ENCODE measurements around the gene NUDT8.

The NUDT8 gene, protein sequence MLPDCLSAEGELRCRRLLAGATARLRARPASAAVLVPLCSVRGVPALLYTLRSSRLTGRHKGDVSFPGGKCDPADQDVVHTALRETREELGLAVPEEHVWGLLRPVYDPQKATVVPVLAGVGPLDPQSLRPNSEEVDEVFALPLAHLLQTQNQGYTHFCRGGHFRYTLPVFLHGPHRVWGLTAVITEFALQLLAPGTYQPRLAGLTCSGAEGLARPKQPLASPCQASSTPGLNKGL

DNA sequence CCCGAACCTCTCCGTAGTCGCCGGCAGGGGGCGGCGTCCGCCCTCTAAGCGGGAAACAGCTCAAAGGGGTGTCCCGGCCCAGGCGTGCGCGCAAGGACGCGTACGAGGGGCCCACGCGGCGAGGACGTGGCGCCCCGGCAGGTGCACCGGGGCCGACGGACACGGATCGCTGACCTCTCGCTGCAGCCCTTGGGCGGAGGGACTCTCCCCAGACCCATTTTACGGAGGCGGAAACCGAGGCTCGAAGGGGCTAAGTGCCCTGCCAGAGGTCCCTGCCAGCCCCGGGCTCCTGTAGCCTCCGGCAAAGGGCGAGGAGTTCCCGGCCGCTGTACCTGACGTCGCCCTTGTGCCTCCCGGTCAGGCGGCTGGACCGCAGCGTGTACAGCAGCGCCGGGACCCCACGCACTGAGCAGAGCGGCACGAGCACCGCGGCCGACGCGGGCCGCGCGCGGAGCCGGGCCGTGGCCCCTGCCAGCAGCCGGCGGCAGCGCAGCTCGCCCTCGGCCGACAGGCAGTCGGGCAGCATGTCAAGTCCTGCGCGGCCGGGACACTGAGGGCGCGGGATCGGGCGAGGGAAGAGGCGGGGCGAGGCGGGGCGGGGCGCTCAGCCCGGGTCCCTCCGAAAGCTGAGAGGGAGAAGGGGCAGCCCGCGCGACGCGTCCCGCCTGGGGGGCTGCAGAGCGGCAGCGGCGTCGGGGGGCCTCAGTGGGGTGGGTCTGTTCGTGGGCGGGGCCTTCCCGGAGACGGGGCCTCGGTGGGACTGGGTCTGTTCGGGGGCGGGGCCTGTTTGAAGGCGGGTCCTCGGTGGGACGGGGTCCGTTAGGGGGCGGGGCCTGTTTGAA is at the start of gene NUDT8:
NUDT8 (minus strand) TSS at position 552 of the 842 bp plus-strand sequence; CDS start at position 526, 26 bp downstream.
- TF ChIP-seq, protein P1, sequence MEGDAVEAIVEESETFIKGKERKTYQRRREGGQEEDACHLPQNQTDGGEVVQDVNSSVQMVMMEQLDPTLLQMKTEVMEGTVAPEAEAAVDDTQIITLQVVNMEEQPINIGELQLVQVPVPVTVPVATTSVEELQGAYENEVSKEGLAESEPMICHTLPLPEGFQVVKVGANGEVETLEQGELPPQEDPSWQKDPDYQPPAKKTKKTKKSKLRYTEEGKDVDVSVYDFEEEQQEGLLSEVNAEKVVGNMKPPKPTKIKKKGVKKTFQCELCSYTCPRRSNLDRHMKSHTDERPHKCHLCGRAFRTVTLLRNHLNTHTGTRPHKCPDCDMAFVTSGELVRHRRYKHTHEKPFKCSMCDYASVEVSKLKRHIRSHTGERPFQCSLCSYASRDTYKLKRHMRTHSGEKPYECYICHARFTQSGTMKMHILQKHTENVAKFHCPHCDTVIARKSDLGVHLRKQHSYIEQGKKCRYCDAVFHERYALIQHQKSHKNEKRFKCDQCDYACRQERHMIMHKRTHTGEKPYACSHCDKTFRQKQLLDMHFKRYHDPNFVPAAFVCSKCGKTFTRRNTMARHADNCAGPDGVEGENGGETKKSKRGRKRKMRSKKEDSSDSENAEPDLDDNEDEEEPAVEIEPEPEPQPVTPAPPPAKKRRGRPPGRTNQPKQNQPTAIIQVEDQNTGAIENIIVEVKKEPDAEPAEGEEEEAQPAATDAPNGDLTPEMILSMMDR (IDR thresholded peaks at IDR 0.05; ENCODE audit: insufficient read depth, low read depth, low read length, missing control alignments), result peak; percentile 72
- peak; percentile 85 for DNase-seq (ENCODE audit: low read depth)
- peak within 1 kb of the TSS; percentile 57 for H3K4me3 ChIP-seq (ENCODE audit: low read length)

DNA sequence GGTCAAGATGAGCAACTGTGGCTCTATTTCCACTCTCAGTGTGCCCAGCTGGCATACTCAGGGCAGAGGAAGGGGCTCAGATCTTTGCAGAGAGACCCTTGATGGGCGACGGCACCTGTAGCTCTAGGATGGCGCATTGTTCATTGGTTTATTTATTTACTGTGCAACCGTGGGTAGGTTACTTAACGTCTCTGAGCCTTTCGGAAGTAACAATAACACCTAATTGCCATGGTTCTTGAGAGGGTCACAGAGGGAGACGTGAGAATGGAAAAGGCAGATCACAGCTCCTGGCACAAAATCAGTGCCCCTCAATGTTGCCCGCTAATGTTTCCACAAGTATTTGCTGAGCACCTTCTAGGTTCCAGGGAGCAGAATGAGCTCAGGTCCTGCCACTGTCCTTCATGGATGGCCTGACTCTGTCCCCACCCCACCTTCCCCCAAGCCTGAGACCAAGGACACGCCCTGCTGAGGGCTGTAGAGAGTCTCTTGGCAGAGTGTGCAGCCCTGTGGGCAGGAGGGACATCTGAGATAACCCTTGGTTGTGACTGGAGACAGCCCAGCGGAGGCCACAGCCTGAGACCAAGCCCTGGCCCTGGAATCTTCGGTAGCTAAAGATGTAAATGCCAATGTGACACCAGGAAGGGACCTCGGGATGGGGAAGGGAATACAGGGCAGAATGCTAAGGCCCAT is 45.5 kb upstream of the NUDT8 start:
- H3K4me3 ChIP-seq (ENCODE audit: low read length), result no peak overlapping the region
- DNase-seq (ENCODE audit: low read depth), result no peak
- TF ChIP-seq, protein P1 (IDR thresholded peaks at IDR 0.05; ENCODE audit: insufficient read depth, low read depth, low read length, missing control alignments), result no peak

DNA sequence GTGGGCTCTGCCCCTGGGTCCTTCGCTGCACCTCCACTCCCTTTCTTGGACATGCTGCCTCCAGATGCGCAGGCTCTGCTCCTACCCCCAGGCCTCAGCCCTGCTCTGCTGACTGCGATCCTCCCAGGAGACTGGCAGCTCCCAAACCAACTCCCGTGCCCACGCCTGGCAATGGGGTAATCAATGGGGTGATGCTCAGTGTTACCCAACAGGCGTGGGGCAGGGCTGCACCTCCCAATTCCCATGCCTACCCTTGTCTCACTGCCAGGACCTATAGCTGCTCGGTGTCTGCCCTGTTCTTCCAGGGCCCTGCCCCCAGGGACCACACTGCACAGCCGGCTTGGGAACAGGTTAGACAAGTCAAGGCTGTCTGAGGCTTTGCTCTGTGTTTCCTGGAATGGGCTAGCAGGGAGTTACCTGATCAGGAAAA is 44.7 kb upstream of the NUDT8 start, which contains the start of gene ALDH3B2:
ALDH3B2 (minus strand) TSS at position 182 of the 430 bp plus-strand sequence. CDS start 7,688 bp downstream, outside the sequence.
- peak; percentile 97 for DNase-seq (ENCODE audit: low read depth)
- TF ChIP-seq, protein P1 (IDR thresholded peaks at IDR 0.05; ENCODE audit: insufficient read depth, low read depth, low read length, missing control alignments), result no peak

DNA sequence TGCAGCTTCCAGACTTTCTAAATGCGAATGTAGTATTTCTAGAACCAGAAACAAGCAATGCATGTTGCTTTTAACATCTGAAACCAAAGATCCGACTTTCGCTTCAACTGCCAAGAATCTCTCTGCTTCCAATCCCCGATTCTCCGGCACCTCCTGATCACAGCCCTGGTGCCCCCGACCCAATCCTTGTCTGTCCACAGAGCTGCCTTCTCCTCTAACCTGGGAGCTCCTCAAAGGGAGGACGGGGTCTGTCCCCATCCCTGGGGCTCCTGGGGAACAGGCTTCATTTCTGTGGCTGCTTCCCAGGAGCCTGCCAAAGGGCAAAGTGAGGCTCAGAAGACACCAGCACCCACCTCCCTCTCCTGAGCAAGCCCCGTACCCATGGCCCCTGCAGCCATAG is 44.2 kb upstream of the NUDT8 start:
- no peak for DNase-seq (ENCODE audit: low read depth)
- H3K4me3 ChIP-seq (ENCODE audit: low read length), result peak overlapping the region; percentile 59
- TF ChIP-seq, protein P1 (IDR thresholded peaks at IDR 0.05; ENCODE audit: insufficient read depth, low read depth, low read length, missing control alignments), result no peak

More for the DNA sequence above, 44.7 kb upstream of the NUDT8 start, which contains the start of gene ALDH3B2:
- peak within 1 kb of the TSS; percentile 59 for H3K4me3 ChIP-seq (ENCODE audit: low read length)

DNA sequence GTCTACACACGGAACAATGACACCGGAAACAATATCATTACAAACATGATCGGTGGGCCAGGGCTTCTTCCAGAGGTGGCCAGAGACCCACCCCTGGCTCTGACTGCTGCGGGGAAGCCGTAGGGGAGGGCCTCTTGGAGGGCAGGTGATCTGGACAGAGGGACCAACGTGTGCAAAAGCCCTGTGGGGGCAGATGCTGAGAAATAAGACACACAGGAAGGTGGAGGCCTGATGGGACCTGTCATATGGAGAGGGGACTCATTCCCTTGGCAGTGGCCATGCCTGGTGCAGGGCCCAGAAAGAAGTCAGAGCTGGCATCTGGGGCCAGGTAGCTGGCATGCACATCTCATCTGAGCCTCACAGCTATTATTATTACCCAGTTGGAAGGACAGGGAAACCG is 43.6 kb upstream of the NUDT8 start:
- H3K4me3 ChIP-seq (ENCODE audit: low read length), result peak overlapping the region; percentile 59
- TF ChIP-seq, protein P1 (IDR thresholded peaks at IDR 0.05; ENCODE audit: insufficient read depth, low read depth, low read length, missing control alignments), result no peak

DNA sequence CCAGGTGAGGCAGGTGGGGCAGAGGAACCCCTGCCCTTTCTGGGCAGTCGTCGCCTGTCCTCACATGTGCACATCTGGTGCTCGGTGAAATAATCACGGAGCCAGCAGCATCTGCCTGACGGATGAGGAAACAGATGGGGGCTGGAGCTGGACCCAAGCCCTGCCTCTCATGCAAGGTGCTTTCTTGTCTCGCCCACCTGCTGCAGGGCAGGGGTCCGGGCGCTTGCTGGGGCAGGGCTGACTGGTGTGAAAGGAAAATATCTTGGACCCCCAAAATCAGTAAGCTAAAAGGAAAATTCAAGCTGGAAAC is 41.4 kb upstream of the NUDT8 start:
- TF ChIP-seq, protein P1 (IDR thresholded peaks at IDR 0.05; ENCODE audit: insufficient read depth, low read depth, low read length, missing control alignments), result no peak
- no peak overlapping the region for H3K4me3 ChIP-seq (ENCODE audit: low read length)
- no peak for DNase-seq (ENCODE audit: low read depth)

More for the DNA sequence above, 43.6 kb upstream of the NUDT8 start:
- DNase-seq (ENCODE audit: low read depth), result no peak

Measured in epithelial cell of esophagus (primary cell).